ENCODE measurements around the gene CEP95.
"Not testable (repeated sequence)": the region's sequence is repeated elsewhere in the genome, so short reads cannot be mapped to it uniquely, and the experiment has no call there.

The CEP95 gene, protein sequence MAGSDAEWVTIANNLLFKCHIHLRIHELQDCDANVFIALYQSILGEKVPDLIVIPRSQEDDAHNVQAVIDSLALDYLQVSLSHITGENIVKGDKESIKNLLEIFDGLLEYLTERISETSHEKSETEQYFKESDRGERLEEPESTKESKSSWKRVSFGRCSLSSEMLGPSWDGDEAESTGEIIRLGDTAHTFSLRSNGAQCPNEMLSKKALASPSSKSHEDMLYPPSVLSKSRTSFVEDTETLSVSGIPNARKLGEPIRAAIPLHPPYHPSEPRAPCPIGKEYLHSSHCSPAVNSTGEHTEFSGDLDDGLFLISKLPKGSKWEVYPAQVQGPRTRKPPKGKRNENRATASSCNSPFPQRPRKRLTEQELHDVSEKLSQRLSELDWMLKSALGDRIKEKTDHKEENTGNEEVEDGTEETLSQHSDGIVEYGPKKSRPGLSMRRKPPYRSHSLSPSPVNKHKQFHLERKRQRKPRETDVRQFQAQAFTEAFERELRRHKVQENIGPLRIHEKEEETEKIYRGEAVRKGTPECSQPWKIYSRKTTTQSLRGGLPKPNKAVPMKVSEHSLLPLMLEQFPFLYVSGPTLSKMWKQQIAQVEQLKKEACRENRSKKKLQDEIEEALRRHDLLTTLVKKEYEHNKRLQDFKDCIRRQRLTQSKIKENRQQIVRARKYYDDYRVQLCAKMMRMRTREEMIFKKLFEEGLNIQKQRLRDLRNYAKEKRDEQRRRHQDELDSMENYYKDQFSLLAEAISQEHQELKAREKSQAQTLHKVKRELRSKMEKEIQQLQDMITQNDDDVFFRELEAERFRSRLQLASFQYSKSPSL

DNA sequence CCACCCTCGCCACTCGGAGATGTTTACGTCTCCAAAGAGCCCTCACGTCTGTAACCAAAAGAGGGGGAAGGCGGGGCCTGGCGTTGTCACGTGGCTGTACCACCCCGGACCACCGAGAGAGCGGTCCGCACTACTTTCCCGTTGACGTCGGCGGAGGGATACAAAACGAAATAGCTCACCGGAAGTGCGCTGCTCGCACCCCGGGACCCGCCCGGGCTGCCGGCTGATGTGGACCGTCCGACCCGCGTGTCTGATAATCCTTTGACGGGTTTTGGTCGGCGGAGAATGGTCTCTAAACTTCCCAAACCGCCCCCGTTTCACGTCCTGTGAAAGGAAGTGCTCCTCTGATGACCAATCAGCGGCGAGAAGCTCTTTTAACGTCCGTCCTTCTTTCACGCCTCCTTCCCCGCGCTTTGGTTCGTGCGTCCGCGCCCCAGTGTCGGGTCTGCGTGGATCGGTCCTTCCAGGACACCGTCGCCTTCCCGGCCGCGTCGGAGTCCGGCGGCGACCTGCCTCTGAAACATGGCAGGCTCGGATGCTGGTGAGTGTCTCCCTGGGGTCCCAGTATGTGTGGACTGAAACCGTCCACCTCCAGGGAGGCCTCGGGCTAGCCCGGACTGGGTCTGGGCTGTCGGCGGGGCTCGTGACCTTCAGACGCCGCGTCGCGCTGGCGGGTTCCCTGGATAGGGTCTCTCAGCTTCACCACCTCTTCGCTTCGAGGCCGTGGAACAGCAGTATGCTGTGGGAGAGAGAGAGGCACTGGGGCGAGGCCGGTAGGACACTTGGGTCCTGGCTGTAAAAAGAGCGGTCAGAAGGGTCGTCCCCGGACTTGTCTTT, at the start of gene CEP95:
TSS of gene CEP95 (plus strand) at position 402 of the 837 bp plus-strand sequence. CDS start at position 523, 121 bp downstream.
- DNase-seq (ENCODE audit: low read depth in 1 of 2, low spot score in 1 of 2) = peak; percentile 86 to 91

DNA sequence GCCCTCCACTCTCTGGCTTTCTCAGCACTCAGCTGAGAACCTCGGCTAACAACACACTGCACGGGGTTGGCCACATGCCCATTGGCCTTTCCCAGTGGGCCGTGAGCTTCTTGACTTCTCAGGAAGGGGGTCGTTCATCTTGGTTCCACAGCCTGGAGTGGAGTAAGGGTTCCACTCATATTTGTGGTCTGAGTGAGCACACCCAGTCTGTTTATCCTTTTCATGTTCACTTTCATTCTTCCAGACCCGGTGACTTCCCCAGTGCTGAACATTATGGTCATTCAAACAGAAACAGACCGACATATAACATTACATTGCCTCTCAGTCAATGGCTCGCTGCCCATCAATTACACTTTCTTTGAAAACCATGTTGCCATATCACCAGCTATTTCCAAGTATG, 49.6 kb upstream of the CEP95 start:
- no peak for DNase-seq (ENCODE audit: low read depth in 1 of 2, low spot score in 1 of 2)

DNA sequence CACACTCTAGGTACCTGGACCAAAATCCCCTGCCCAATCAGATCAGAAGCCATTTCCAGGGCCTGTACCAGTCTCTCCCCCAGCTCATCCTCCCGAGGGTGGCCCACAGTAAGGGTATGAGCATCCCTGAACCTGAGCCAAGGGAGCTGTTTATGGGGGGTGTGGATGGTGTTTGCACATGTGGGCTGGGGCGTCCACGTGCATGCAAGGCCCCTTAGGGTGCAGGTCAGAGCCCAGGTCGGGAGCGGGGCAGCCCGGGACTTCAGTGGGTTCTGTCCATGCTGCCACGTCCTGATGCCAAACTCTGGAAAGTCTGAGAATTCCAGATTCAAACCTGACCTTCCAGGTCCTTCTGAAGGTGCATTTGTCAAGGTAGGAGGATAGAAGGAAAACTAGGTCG, 48.0 kb upstream of the CEP95 start:
- DNase-seq (ENCODE audit: low read depth in 1 of 2, low spot score in 1 of 2) = no peak

DNA sequence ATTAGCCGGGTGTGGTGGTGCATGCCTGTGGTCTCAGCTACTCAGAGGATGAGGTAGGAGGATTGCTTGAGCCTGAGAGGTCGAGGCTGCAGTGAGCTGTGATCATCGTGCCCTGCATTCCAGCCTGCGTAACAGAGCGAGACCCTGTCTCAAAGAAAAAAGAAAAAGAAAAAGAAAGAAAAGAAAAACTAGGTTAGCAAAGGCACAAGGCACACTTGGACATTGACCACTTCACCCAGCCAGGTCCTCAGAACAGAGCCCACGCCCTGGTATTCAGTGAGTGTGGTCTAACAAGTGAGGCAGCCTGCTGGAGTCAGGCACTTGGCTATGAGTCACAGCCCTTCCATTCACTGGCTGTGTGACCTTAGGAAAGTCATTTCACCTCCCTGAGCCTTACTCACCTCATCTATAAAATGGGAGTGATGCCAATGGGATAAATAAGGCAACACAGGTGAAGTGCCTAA, 47.5 kb upstream of the CEP95 start:
- no peak for DNase-seq (ENCODE audit: low read depth in 1 of 2, low spot score in 1 of 2)

DNA sequence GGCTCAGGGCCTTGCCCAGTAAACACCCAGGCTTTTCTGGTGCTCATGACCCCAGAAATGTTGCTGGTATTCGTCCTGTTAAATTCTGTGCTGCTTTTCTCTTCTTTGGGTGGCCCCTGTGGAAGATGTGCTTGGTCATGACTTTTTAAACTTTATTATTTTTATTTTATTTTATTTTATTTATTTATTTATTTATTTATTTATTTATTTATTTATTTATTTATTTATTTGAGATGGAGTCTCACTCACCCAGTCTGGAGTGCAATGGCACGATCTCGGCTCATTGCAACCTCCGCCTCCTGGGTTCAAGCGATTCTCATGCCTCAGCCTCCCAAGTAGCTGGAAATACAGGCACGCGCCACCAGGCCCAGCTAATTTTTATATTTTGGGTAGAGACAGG, 47.0 kb upstream of the CEP95 start:
- not testable (repeated sequence) for DNase-seq (ENCODE audit: low read depth in 1 of 2, low spot score in 1 of 2)

DNA sequence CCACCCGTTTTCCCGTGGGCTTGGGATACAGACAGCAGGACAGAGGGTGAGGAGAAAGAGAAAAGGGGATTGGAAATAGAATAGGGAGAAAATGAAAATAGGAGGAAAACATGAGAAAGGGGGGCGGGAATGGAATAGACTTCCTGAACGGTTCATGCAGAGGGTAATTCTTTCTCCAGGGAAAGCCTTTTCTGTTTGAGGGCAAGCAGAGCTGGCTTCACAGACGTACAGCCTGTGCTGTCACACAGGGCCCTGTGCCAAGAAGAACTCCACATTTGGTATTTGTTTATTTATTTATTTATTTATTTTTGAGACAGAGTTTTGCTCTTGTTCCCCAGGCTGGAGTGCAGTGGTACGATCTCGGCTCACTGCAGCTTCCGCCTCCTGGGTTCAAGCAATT, 45.8 kb upstream of the CEP95 start:
- no peak for DNase-seq (ENCODE audit: low read depth in 1 of 2, low spot score in 1 of 2)

DNA sequence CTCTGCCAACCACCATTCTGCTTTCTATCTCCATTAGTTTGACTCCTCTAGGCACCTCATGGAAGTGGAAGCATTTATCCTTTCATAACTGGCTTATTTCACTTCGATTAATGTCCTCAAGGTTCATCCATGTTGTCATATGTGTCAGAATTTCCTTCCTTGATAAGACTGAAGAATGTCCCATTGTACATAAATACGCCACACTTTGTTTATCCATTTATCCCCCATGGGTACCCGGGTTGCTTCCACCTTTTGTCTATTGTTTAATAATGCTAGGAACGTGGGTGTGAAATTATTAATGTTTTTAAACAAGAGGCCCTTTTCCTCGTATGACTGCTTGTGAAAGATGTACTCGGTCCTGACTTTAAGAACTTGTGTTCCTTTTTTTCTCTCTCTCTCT, 45.0 kb upstream of the CEP95 start:
- DNase-seq (ENCODE audit: low read depth in 1 of 2, low spot score in 1 of 2) = no peak

DNA sequence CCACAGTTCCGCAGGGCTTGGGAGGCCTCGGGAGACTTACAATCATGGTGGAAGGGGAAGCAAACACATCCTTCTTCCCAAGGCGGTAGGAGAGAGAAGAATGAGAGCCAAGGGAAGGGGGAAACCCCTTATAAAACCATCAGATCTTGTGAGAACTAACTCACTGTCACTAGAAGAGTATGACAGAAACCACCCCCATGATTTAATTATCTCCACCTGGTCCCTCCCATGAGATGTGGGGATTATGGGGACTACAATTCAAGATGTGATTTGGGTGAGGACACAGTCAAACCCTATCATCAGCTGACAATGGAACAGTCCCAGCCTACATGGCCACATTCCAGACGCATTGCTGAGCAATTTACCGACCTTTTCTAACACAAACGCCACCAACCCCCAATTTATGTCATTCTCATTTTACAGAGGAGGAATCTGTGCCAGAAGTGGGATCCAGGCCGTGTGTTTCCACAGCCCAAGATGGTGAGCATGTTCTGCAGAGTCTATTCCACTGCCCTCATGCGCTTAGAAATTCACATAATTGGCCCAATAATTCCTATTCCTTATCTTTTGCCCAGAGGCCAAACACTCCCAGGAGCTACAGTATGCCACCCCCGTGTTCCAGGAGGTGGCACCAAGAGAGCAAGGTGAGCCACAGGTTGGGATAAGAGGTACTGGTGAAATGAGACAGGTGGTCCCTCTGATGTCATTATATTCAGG, 40.6 kb upstream of the CEP95 start:
- no peak for DNase-seq (ENCODE audit: low read depth in 1 of 2, low spot score in 1 of 2)

DNA sequence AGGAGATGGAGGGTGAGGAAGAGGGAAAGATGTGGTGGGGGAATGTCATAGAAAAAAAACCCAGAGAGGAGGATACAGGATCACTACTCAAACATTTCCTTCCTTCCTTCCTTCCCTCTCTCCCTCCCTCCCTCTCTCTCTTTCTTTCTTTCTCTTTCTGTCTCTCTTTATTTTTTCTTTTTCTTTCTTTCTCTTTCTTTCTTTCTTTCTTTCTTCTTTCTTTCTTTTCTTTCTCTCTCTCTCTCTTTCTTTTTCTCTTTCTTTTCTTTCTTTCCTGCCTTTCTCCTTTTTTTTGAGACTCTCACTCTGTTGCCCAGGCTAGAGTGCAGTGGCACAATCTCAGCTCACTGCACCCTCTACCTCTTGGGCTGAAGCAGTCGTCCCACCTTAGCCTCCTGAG, 39.9 kb upstream of the CEP95 start:
- DNase-seq (ENCODE audit: low read depth in 1 of 2, low spot score in 1 of 2) = not testable (repeated sequence)

DNA sequence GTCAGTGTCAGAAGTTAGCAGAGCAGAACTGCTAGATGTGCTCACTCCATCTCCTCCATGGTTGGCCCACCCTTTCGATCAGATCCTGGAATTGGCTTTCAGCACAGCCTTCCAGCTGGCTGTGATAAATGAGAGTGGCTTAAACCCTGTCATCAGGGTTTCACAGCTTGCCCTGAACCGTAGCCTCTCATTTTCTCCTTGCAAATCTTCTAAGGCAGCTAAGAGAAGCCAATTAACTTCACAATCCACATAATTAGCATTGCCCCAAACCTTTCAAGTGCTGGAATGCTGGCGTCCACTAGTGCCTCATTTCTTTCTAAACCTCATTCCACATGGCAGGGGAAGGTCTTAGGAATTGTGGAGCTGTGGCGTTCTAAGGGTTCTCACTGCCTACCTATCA, 36.2 kb upstream of the CEP95 start:
- DNase-seq (ENCODE audit: low read depth in 1 of 2, low spot score in 1 of 2) = no peak

DNA sequence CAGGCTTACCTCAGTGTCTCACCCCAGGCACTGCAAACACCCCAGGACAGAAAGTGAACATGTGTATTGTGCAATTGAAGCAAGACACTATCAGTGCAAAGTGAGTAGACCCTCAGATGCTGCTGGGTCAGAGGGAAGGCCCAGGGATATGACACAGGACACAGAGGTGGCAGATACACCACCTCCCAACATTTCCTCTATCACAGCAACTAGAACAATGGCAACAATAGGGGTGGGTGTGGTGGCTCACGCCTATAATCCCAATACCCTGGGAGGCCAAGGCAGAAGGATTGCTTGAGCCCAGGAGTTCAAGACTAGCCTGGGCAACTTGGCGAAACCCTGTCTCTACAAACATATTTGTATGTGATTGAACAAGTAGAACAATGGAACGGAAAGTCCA, 35.3 kb upstream of the CEP95 start:
- no peak for DNase-seq (ENCODE audit: low read depth in 1 of 2, low spot score in 1 of 2)

DNA sequence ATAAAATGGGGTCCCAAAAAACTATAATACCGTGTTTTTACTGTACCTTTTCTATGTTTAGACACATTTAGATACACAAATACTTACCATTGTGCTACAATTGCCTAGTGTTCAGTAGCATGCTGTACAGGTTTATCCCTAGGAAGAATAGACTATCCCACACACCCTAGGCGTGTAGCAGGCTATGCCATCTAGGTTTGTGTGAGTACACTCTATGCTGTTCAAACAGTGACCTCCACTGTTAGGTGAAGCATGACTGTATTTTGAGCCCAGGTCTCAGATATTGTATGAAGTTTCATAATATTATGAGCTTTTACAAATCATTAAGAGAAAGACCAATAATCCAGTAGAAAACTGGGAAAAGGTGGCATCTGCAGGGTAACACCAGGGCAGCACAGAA, 34.2 kb upstream of the CEP95 start:
- DNase-seq (ENCODE audit: low read depth in 1 of 2, low spot score in 1 of 2) = no peak

DNA sequence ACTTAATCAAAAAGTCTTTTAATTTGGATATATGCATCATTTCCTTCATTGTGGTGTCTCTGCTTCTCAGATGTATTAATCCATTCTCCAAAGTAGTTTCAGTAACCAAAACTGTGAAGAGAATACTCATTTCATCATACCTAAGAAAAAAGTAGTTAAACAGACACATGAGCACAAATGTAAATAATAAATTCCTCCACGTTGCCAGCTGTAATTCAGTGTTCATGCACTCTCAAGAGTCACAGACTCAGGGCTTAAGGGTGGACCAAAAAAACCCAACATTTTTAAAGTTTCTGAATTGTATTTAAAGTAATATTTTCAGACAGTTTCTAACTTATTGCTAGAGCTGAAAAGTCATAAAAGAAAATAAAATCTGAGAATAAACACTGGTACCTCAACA, 28.9 kb upstream of the CEP95 start:
- no peak for DNase-seq (ENCODE audit: low read depth in 1 of 2, low spot score in 1 of 2)

DNA sequence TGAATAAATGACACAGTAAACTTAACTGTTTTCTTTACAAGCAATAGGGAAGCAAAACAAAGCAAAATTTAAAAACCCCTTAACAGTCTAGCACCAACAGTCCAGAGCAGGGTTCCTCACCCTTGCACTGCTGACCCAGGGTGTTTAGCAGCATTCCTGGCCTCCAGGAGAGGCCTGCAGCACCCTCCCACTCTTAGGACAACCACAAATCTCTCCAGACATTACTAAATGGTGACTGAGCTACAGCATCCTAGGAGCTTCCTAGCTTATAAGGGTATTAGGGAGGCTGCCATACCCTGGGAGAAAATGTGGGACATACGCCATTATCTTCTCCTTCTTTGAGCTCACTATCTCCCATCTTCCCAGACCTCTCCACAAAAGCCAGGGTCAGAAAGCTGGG, 25.8 kb upstream of the CEP95 start:
- DNase-seq (ENCODE audit: low read depth in 1 of 2, low spot score in 1 of 2) = no peak

DNA sequence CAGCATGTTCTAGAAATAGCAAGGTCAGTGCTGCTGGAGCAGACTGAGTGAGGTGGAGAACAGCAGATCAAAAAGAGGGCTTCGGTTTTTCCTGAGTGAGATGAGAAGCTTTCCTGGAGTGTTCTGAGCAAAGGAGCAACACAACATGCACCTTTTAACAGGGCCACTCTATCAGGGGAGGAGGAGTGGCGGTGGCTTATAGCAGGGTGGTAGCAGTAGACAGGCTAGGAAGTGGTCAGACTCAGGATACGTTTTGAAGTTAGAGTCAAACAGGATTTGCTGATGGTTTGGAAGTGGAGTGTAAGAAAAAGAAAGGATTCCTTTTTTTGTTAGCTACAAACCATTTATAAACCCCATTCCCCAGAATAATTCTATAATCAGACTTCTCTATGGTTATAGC, 22.4 kb upstream of the CEP95 start:
- DNase-seq (ENCODE audit: low read depth in 1 of 2, low spot score in 1 of 2) = no peak

DNA sequence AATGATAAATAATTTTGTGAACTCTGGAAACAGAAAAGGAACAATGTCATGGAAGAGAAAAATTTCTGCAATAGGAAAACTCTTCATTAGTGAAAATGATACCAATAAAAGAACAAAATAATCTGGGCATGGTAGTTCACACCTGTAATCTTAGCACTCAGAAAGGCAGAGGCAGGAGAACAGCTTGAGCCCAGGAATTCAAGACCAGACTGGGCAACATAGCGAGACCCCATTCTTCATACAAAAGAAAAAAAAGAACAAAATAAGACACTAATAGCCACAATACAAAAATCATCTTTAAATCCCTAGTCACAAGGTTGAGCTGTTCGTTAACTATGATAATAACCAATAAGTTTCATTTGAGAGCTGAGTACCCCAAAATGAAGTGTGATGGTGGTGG, 18.5 kb upstream of the CEP95 start:
- DNase-seq (ENCODE audit: low read depth in 1 of 2, low spot score in 1 of 2) = no peak

DNA sequence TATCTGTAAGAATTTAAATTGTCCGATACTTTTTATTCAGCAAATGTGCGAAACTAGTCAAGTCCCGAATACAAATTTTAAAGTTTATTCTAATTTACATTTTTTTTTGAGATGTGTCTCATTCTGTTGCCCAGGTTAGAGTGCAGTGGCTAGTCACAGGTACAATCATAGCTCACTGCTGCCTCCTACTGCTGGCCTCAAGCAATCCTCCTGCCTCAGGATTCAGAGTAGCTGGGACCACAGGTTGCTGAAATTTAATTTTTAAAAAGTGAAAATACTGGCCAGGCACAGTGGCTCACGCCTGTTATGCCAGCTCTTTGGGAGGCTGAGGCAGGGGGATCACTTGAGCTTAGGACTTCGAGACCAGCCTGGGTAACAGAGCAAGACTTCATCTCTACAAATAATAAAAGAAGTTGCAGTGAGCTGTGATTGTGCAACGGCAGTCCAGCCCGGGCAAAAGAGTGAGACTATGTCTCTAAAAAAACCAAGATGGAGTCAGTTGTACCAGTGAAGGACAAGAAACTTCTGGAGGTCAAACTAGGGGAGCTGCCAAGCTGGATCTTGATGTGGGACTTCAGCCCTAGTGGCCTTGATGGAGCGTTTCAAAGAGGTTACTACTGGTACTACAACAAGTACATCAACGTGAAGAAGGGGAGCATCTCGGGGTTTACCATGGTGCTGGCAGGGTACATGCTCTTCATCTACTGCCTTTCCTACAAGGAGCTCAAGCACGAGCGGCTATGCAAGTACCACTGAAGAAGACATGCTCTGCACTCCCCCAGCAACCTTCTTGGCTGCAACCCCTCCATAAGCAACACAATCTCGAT, 15.5 kb upstream of the CEP95 start:
- DNase-seq (ENCODE audit: low read depth in 1 of 2, low spot score in 1 of 2) = peak in 1 of 2 donors; percentile 8

DNA sequence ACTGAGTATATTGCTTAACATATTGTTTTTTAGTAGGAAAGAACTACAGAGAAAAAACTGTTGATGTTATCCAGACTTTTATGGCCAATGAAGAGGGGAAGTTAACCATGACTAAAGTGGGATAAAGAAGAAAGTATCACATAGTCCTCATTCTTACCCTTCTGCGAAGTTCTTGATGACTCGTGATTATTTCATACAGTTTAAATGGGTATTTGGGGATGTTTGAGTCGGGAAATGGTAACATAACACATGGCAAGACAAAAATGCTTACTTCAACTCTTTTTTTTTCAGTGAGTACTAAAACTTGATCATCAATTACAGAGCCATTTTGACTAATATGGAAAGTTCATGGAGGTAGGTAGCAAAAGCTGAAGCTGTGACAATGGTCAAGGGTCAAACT, 14.8 kb upstream of the CEP95 start:
- no peak for DNase-seq (ENCODE audit: low read depth in 1 of 2, low spot score in 1 of 2)

DNA sequence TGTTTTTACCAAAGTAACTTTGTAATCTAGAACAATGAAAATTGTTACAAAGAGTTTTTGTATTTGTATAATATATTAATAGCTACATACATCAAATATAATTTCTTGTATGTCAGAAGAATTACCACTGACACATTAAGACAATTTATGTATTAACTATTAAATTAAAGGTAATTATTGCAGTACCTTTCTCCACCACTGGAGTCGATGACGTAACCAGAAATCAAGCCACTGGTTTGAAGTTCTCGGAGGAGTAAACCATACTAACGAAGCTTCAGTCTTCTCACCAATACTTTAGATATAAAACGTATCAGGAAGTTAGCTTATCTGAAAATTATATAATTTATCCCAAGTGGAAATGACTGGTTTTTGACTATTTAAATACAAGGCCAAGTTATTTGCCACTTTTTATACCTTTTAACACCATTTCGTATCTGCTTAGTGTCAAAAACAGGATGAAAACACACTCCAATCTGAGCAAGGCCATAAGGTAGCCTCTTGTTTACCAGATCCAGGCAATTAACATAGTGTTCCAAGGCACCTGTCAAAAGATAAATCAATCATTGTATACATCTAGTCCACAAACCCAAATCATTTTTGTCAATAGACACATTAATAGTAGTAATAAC, 14.2 kb upstream of the CEP95 start:
- DNase-seq (ENCODE audit: low read depth in 1 of 2, low spot score in 1 of 2) = no peak
